H9 (cell line): Measurements from ENCODE around the gene SRPK3. TPM values are rescaled to one million over a fixed set of nuclear protein-coding genes. Genes with fewer than 3 reads are reported as not detected.

Experiments used
- DNase-seq: peaks from one replicate; pipeline ENCODE4 v3.0.0-alpha.2; 2017
- H2AFZ ChIP-seq: one replicate; pipeline ENCODE4 v1.6.1; 2013; ENCODE audit warnings: mild to moderate bottlenecking, low read length, control low read depth, moderate library complexity
- H2AK5ac ChIP-seq: 2 replicates; pipeline ENCODE4 v1.6.1; 2013; ENCODE audit warnings: low read length, control low read depth, mixed read lengths; ENCODE audit not compliant: insufficient read length
- H2BK120ac ChIP-seq: one replicate; pipeline ENCODE4 v1.6.1; 2013; ENCODE audit warnings: low read depth, mild to moderate bottlenecking, low read length, control low read depth, inconsistent platforms; ENCODE audit not compliant: poor library complexity, severe bottlenecking
- H2BK12ac ChIP-seq: 2 replicates; pipeline ENCODE4 v1.6.1; 2013; ENCODE audit warnings: low read length, control low read depth, mixed read lengths, low read depth; ENCODE audit not compliant: insufficient read length
- H2BK15ac ChIP-seq: 2 replicates; pipeline ENCODE4 v1.6.1; 2013; ENCODE audit warnings: low read depth, low read length, control low read depth
- H2BK20ac ChIP-seq: one replicate; pipeline ENCODE4 v1.6.1; 2013; ENCODE audit warnings: low read depth, mild to moderate bottlenecking, low read length, control low read depth, inconsistent platforms; ENCODE audit not compliant: poor library complexity, severe bottlenecking
- H2BK5ac ChIP-seq: 2 replicates; pipeline ENCODE4 v1.6.1; 2013; ENCODE audit warnings: low read length, control low read depth, mixed read lengths; ENCODE audit not compliant: insufficient read length
- H3K14ac ChIP-seq: 2 replicates; pipeline ENCODE4 v1.6.1; 2013; ENCODE audit warnings: low read length, control low read depth; ENCODE audit not compliant: insufficient read depth
- H3K18ac ChIP-seq: 2 replicates; pipeline ENCODE4 v1.6.1; 2013; ENCODE audit warnings: low read depth, mild to moderate bottlenecking, mixed read lengths, low read length, control low read depth; ENCODE audit not compliant: insufficient read length
- H3K23ac ChIP-seq: 2 replicates; pipeline ENCODE4 v1.6.1; 2013; ENCODE audit warnings: low read length, control low read depth, mixed read lengths, low read depth; ENCODE audit not compliant: insufficient read length
- H3K23me2 ChIP-seq: 2 replicates; pipeline ENCODE4 v1.6.1; 2013; ENCODE audit warnings: low read depth, mild to moderate bottlenecking, mixed read lengths, low read length, control low read depth; ENCODE audit not compliant: insufficient read length, poor library complexity, severe bottlenecking
- H3K27ac ChIP-seq: 2 replicates; pipeline ENCODE4 v1.5.1; 2013; ENCODE audit warnings: low read length, control low read depth, mixed read lengths, low read depth; ENCODE audit not compliant: insufficient read length
- H3K27me3 ChIP-seq: 2 replicates; pipeline ENCODE4 v1.6.1; 2013; ENCODE audit warnings: low read length, control low read depth, inconsistent platforms; ENCODE audit not compliant: insufficient read depth
- H3K4ac ChIP-seq: 2 replicates; pipeline ENCODE4 v1.6.1; 2013; ENCODE audit warnings: low read depth, mild to moderate bottlenecking, control low read depth, inconsistent platforms, low read length, moderate library complexity
- H3K4me1 ChIP-seq: 2 replicates; pipeline ENCODE4 v1.6.1; 2013; ENCODE audit warnings: low read length, control low read depth, inconsistent platforms; ENCODE audit not compliant: insufficient read depth
- H3K4me2 ChIP-seq: 2 replicates; pipeline ENCODE4 v1.6.1; 2013; ENCODE audit warnings: low read length, control low read depth, mixed read lengths; ENCODE audit not compliant: insufficient read length, insufficient read depth
- H3K56ac ChIP-seq: 2 replicates; pipeline ENCODE4 v1.6.1; 2013; ENCODE audit warnings: low read depth, mild to moderate bottlenecking, mixed read lengths, low read length, control low read depth; ENCODE audit not compliant: insufficient read length
- H3K79me1 ChIP-seq: 2 replicates; pipeline ENCODE4 v1.6.1; 2013; ENCODE audit warnings: low read depth, mild to moderate bottlenecking, moderate library complexity, low read length, control low read depth, inconsistent platforms; ENCODE audit not compliant: insufficient read depth, poor library complexity, severe bottlenecking
- H3K79me2 ChIP-seq: 2 replicates; pipeline ENCODE4 v1.6.1; 2013; ENCODE audit warnings: low read length, control low read depth, inconsistent platforms; ENCODE audit not compliant: insufficient read depth
- H3K9ac ChIP-seq: 2 replicates; pipeline ENCODE4 v1.6.1; 2013; ENCODE audit warnings: low read length, control low read depth, mixed read lengths; ENCODE audit not compliant: insufficient read length; ENCODE audit errors: extremely low read depth
- H3K9me3 ChIP-seq: one replicate; pipeline ENCODE4 v1.6.1; 2013; ENCODE audit warnings: low read depth, low read length, inconsistent platforms; ENCODE audit not compliant: control insufficient read depth
- H3T11ph ChIP-seq: one replicate; pipeline ENCODE4 v1.6.1; 2013; ENCODE audit warnings: mild to moderate bottlenecking, low read length, control low read depth, inconsistent platforms
- H4K20me1 ChIP-seq: one replicate; pipeline ENCODE4 v1.6.1; 2013; ENCODE audit not compliant: control insufficient read depth, insufficient read length, insufficient read depth
- H4K5ac ChIP-seq: 2 replicates; pipeline ENCODE4 v1.6.1; 2013; ENCODE audit warnings: low read depth, mild to moderate bottlenecking, mixed read lengths, low read length, control low read depth; ENCODE audit not compliant: insufficient read length
- H4K8ac ChIP-seq: replicated peaks from 2 replicates; pipeline ENCODE4 v1.6.1; 2013; ENCODE audit warnings: low read length, control low read depth, mixed read lengths, low read depth; ENCODE audit not compliant: insufficient read length
- H4K91ac ChIP-seq: 2 replicates; pipeline ENCODE4 v1.6.1; 2013; ENCODE audit warnings: low read depth, mild to moderate bottlenecking, moderate library complexity, mixed read lengths, low read length, control low read depth; ENCODE audit not compliant: insufficient read length
- H3K27ac Mint-ChIP-seq, 3 experiments: 2 replicates in 2 of 3; 3 replicates in 1 of 3; pipeline ENCODE4 v1.8.0; 2020 to 2021; ENCODE audit warnings: mixed read lengths in 3 of 3, mild to moderate bottlenecking in 1 of 3, moderate library complexity in 1 of 3
- H3K27me3 Mint-ChIP-seq: 2 replicates; pipeline ENCODE4 v1.8.0; 2021; ENCODE audit warnings: low read depth, mild to moderate bottlenecking, moderate library complexity, mixed read lengths
- H3K36me3 Mint-ChIP-seq, 3 experiments: 2 replicates in 2 of 3; 3 replicates in 1 of 3; pipeline ENCODE4 v1.8.0; 2020 to 2021; ENCODE audit warnings: low read depth in 3 of 3, mixed read lengths in 3 of 3; ENCODE audit not compliant: insufficient read depth in 1 of 3
- H3K4me1 Mint-ChIP-seq, 2 experiments: 2 replicates each; pipeline ENCODE4 v1.8.0; 2020; ENCODE audit warnings: mixed read lengths in 2 of 2
- H3K4me3 Mint-ChIP-seq, 2 experiments: 2 replicates in 1 of 2; 3 replicates in 1 of 2; pipeline ENCODE4 v1.8.0; 2020 to 2021; ENCODE audit warnings: mild to moderate bottlenecking in 2 of 2, mixed read lengths in 2 of 2, moderate library complexity in 1 of 2
- H3K9me3 Mint-ChIP-seq, 2 experiments: 2 replicates in 1 of 2; 3 replicates in 1 of 2; pipeline ENCODE4 v1.8.0; 2020; ENCODE audit warnings: mild to moderate bottlenecking in 2 of 2, mixed read lengths in 2 of 2, moderate library complexity in 1 of 2
- CTCF ChIP-seq: fragments of 200-600 bp; sonication (generic); conservative IDR thresholded peaks from 3 replicates; pipeline ENCODE4 v1.8.0; 2021; ENCODE audit warnings: antibody characterized with exemption, mild to moderate bottlenecking
- WGBS: extraction: QIAGEN DNeasy Blood & Tissue Kit; methylation state at CpG from one replicate; pipeline ENCODE4 v1.1.7; 2013; ENCODE audit warnings: missing lambda C conversion rate, low lambda C conversion rate, mixed read lengths; ENCODE audit not compliant: insufficient read length; ENCODE audit errors: extremely low coverage; 5-methylcytosine and 5-hydroxymethylcytosine counted together
- total RNA-seq: library from RNA; stranded (reverse); gene quantifications from 2 replicates; pipeline ENCODE4 v1.2.1, GENCODE V29; 2021

SRPK3 gene
- total RNA-seq, 1 experiment from 2014 or later = not detected

- no peak overlapping the region for H3K4me2 ChIP-seq
- no peak overlapping the region for H3K14ac ChIP-seq
- H3K9me3 Mint-ChIP-seq = peaks cover 55 to 68% of the 10 kb centered on the region in 2 experiments
- no peak for TF ChIP-seq CTCF
- no peak overlapping the region for H3K4ac ChIP-seq
- H3K4me1 Mint-ChIP-seq = no peaks in the 10 kb centered on the region
- peaks cover 23 to 43% (median 23%) of the 10 kb centered on the region in 3 experiments for H3K36me3 Mint-ChIP-seq
- H4K8ac ChIP-seq = no peak overlapping the region
- no peak overlapping the region for H4K5ac ChIP-seq
- peak overlapping the region in 2 of 3 experiments; percentile 27 to 34; a peak in 2 of 7 replicates for H3K27ac Mint-ChIP-seq
- no peak overlapping the region; a peak in 1 of 5 replicates for H3K4me3 Mint-ChIP-seq
- H3K79me1 ChIP-seq = no peaks in the 10 kb centered on the region
- no peak for DNase-seq
- H3K27me3 ChIP-seq = no peaks in the 10 kb centered on the region
- H2AFZ ChIP-seq = no peak overlapping the region
- H4K91ac ChIP-seq = no peak overlapping the region
- no peak overlapping the region for H3K9ac ChIP-seq
- H2AK5ac ChIP-seq = no peak overlapping the region
- no peak overlapping the region for H2BK15ac ChIP-seq
- no peak overlapping the region for H2BK20ac ChIP-seq
- no peaks in the 10 kb centered on the region for H4K20me1 ChIP-seq
- H3K23me2 ChIP-seq = no peaks in the 10 kb centered on the region
- no CpG with 5 or more reads among the region's 8 CpGs for WGBS
- no peaks in the 10 kb centered on the region for H3K79me2 ChIP-seq
- peaks cover 5% of the 10 kb centered on the region for H3K27me3 Mint-ChIP-seq
- no peak overlapping the region for H3K23ac ChIP-seq
- H2BK120ac ChIP-seq = no peak overlapping the region
- H3K56ac ChIP-seq = no peak overlapping the region
- H2BK5ac ChIP-seq = no peak overlapping the region
- H3K9me3 ChIP-seq = peaks cover 10% of the 10 kb centered on the region
- no peak overlapping the region for H3K18ac ChIP-seq
- H3T11ph ChIP-seq = no peak overlapping the region
- H3K27ac ChIP-seq = no peak overlapping the region
- H2BK12ac ChIP-seq = no peak overlapping the region
- no peaks in the 10 kb centered on the region for H3K4me1 ChIP-seq
Measured at GRCh38 chrX:153801669-153802068, 20.8 kb downstream of the SRPK3 start.
